HepG2 (cell line): Measurements from ENCODE around the gene E2F1. TPM values are rescaled to one million over a fixed set of nuclear protein-coding genes. Genes with fewer than 3 reads are reported as not detected.

Experiments
- ATAC-seq: fragments of 200-7000 bp; cut with Tn5 transposase; 3 replicates; pipeline ENCODE4 v1.9.1; 2020; ENCODE audit warnings: mild to moderate bottlenecking, moderate library complexity
- BruUV-seq: library from RNA; stranded (reverse); fragments of 400-500 nt; replicated peaks from 2 replicates; lab custom pipeline; 2021; lab: Mats Ljungman, UMichigan
- CTCF ChIA-PET: fragments of 300-600 bp; formaldehyde crosslinking; extraction: SDS; loops from one replicate; lab custom pipeline; 2021; ENCODE audit warnings: low total read pairs, inconsistent platforms, low intra/inter-chr PET ratio; lab: Yijun Ruan, JAX
- POLR2A ChIA-PET: fragments of 350-600 bp; sonication (Branson Sonifier 250); formaldehyde crosslinking; loops from one replicate; lab custom pipeline; 2020; ENCODE audit warnings: antibody characterized with exemption, inconsistent platforms; lab: Yijun Ruan, JAX
- DNase-seq: peaks from one replicate; pipeline ENCODE4 v3.0.0-alpha.2; 2015; ENCODE audit warnings: low spot score
- FAIRE-seq: peaks from 3 replicates; lab custom pipeline; 2011; peaks lifted over from hg19 to GRCh38; lab: Jason Lieb, UNC
- H2AFZ ChIP-seq: one replicate; pipeline ENCODE4 v1.6.1; 2011; ENCODE audit warnings: low read length, inconsistent platforms
- H3K27ac ChIP-seq: fragments of 300-600 bp; 3 replicates; pipeline ENCODE4 v1.8.0; 2011; ENCODE audit warnings: mixed run types, mild to moderate bottlenecking, mixed read lengths, low read length, inconsistent platforms; ENCODE audit not compliant: insufficient read depth; ENCODE audit errors: extremely low read length
- H3K27me3 ChIP-seq, 2 experiments: fragments of 200-600 bp in 1 of 2; 2 replicates in 1 of 2; 3 replicates in 1 of 2; pipeline versions ENCODE4 v1.6.0 to v1.8.0; 2011; ENCODE audit warnings: low read length in 2 of 2, mild to moderate bottlenecking in 2 of 2, moderate library complexity in 2 of 2, inconsistent platforms in 1 of 2; ENCODE audit not compliant: insufficient read depth in 2 of 2, control insufficient read depth in 1 of 2
- H3K36me3 ChIP-seq, 2 experiments: fragments of 200-600 bp in 1 of 2; replicated peaks in 1 of 2; 2 replicates in 1 of 2; 3 replicates in 1 of 2; pipeline versions ENCODE4 v1.5.1 to v1.8.0; 2011; ENCODE audit warnings: low read length in 2 of 2, inconsistent platforms in 1 of 2; ENCODE audit not compliant: insufficient read depth in 2 of 2, control insufficient read depth in 1 of 2
- H3K4me1 ChIP-seq: 2 replicates; pipeline ENCODE4 v1.5.1; 2012; ENCODE audit warnings: low read length, inconsistent platforms; ENCODE audit not compliant: insufficient read depth
- H3K4me2 ChIP-seq: 2 replicates; pipeline ENCODE4 v1.6.0; 2011; ENCODE audit warnings: low read depth, low read length, inconsistent platforms
- H3K4me3 ChIP-seq, 3 experiments: fragments of 200-600 bp in 1 of 3; sonication (generic), shearing (Covaris generic) in 1 of 3; replicated peaks in 1 of 3; 2 replicates each; pipeline ENCODE4 v1.5.1; 2011 to 2016; ENCODE audit warnings: low read length in 3 of 3, inconsistent platforms in 2 of 3, low read depth in 2 of 3, mild to moderate bottlenecking in 2 of 3, control low read depth in 1 of 3, mixed read lengths in 1 of 3; ENCODE audit not compliant: insufficient read depth in 1 of 3
- H3K79me2 ChIP-seq: one replicate; pipeline ENCODE4 v1.6.1; 2011; ENCODE audit warnings: low read length, inconsistent platforms; ENCODE audit not compliant: insufficient read depth
- H3K9ac ChIP-seq: 2 replicates; pipeline ENCODE4 v1.6.0; 2011; ENCODE audit warnings: mild to moderate bottlenecking, low read depth, low read length, inconsistent platforms; ENCODE audit not compliant: insufficient read depth
- H3K9me3 ChIP-seq: 2 replicates; pipeline ENCODE4 v1.5.1; 2012; ENCODE audit warnings: mild to moderate bottlenecking, low read length
- H4K20me1 ChIP-seq: 2 replicates; pipeline ENCODE4 v1.6.0; 2011; ENCODE audit warnings: inconsistent platforms, mild to moderate bottlenecking, low read length, moderate library complexity; ENCODE audit not compliant: insufficient read depth
- CHCHD3 ChIP-seq: sonication (generic); formaldehyde crosslinking; IDR thresholded peaks from 2 replicates; pipeline ENCODE4 v1.8.0; 2022; ENCODE audit warnings: mild to moderate bottlenecking, missing genetic modification reagents, moderate library complexity
- HDAC1 ChIP-seq: sonication (generic); formaldehyde crosslinking; IDR thresholded peaks from 2 replicates; pipeline ENCODE4 v1.5.1; 2020; ENCODE audit warnings: mild to moderate bottlenecking, missing genetic modification reagents
- NRL ChIP-seq: sonication (generic); formaldehyde crosslinking; IDR thresholded peaks from 2 replicates; pipeline ENCODE4 v1.5.0; 2020; ENCODE audit warnings: missing genetic modification reagents, mild to moderate bottlenecking, moderate library complexity, borderline replicate concordance
- POLR2A ChIP-seq, 2 experiments: IDR thresholded peaks; 2 replicates each; pipeline ENCODE4 v1.6.1; 2011; ENCODE audit warnings: low read depth in 2 of 2, low read length in 2 of 2, mild to moderate bottlenecking in 1 of 2, moderate library complexity in 1 of 2; ENCODE audit not compliant: insufficient read depth in 1 of 2
- ZBTB39 ChIP-seq: sonication (generic); formaldehyde crosslinking; IDR thresholded peaks from 2 replicates; pipeline ENCODE4 v1.5.0; 2020; ENCODE audit warnings: missing genetic modification reagents
- ZNF746 ChIP-seq: sonication (generic); formaldehyde crosslinking; IDR thresholded peaks from 2 replicates; pipeline ENCODE4 v1.8.0; 2022; ENCODE audit warnings: mild to moderate bottlenecking, missing genetic modification reagents
- WGBS: methylation state at CpG from one replicate; pipeline ENCODE4 v1.1.6; 2017; ENCODE audit warnings: low lambda C conversion rate; 5-methylcytosine and 5-hydroxymethylcytosine counted together
- in situ Hi-C: cut with HindIII; loops from 2 replicates; pipeline ENCODE4 v1.10.0; 2017; ENCODE audit warnings: low pct_unique_long_range_greater_than_20kb; ENCODE audit not compliant: extremely low pct_ligation_motif_present
- intact Hi-C: fragments of 100-400 bp; cut with micrococcal nuclease; formaldehyde crosslinking; loops from one replicate; pipeline ENCODE4 v1.10.0; 2022; ENCODE audit not compliant: unreplicated experiment
- polyA plus RNA-seq, 8 experiments: library from polyadenylated mRNA; depleted of rRNA in 3 of 8; stranded (reverse) in 7 of 8; unstranded in 1 of 8; fragments of >200 nt; fragmentation: Illumina TruSeq in 4 of 8; extraction: Trizol in 4 of 8; gene quantifications; 2 replicates each; pipeline versions ENCODE4 v1.2.1 to v1.2.3, GENCODE V29; 2011 to 2016; ENCODE audit warnings: low read depth in 4 of 8, missing spikeins in 1 of 8, mixed read lengths in 1 of 8; ENCODE audit not compliant: insufficient read depth in 1 of 8
- total RNA-seq, 5 experiments: library from RNA; depleted of rRNA; stranded (reverse); fragments of >200 nt; fragmentation: Illumina TruSeq; extraction: Trizol; gene quantifications; 2 replicates each; pipeline ENCODE4 v1.2.3, GENCODE V29; 2016; ENCODE audit warnings: low read depth in 1 of 5
- TF ChIP-seq, protein P1 (sequence below), 2 experiments: sonication (generic) in 1 of 2; formaldehyde crosslinking in 1 of 2; IDR thresholded peaks; 2 replicates each; pipeline versions ENCODE4 v1.4.0 to v1.6.1; 2016 to 2020; ENCODE audit warnings: borderline replicate concordance in 1 of 2, low read depth in 1 of 2, mild to moderate bottlenecking in 1 of 2, missing genetic modification reagents in 1 of 2

Gene E2F1
- total and polyA plus RNA-seq, 2 of the 13 experiments (the other 11 are each of a cell fraction or from before 2014, with no cell fraction given) = 25.5 to 39.4 TPM

DNA sequence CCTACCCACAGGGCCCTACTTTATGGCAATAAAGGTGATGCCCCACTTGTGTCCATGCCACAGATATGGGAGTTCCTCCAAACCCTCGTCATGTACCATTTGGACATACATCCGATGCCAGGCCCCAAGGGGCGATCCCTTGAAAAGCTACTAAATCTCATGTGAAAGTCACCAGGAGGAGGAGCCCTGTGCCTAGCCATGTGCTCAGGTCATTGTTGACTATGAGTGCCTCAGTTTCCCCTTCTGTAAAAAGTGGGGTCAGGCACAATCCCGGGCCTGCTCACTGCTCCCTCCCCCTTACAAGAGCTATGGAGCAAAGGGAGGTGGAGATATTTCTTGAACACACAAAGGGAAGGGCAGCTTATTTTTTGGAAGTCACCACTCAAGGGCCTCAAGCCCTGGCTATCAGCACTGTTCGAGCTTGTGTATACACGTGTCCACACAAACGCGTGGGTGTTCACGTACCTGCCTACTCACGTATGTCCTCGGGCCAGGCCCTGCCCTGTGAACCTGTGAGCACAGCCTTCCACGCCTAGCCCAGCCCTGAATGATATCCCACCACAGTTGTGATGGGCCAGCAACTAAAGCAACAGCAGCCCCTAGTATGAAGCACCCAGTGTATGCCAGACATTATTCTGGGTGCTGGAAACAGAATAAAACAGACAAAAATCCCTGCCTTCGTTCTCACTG lies 17.6 kb downstream of the E2F1 start:
- H3K4me2 ChIP-seq = no peak overlapping the region
- FAIRE-seq = no peak
- 96% methylated on average over 13 of the region's 13 CpGs for WGBS
- intact Hi-C loops = no loop called here
- no peak overlapping the region for H2AFZ ChIP-seq
- 0 out of 2 replicates have a peak, but pooled peaks cover 3% of the 10 kb centered on the region for H4K20me1 ChIP-seq
- peaks cover 51% of the 10 kb centered on the region for H3K4me1 ChIP-seq
- ATAC-seq = no peak
- in situ Hi-C loops = no loop called here
- H3K4me3 ChIP-seq = no peak overlapping the region
- H3K27ac ChIP-seq = no peak overlapping the region
- H3K27me3 ChIP-seq = peaks cover 0 to 3% of the 10 kb centered on the region in 2 experiments; a peak in 1 of 5 replicates
- TF ChIP-seq NRL (CRISPR knock-in tag) (0 out of 2 replicates have a peak, but pooled peaks have one; percentile 4), HDAC1 (CRISPR knock-in tag) (no peak), ZNF746 (CRISPR knock-in tag) (no peak), CHCHD3 (0 out of 2 replicates have a peak, but pooled peaks have one; percentile 35), ZBTB39 (CRISPR knock-in tag) (0 out of 2 replicates have a peak, but pooled peaks have one; percentile 9), POLR2A (IDR thresholded peaks at IDR 0.05; ENCODE audit: insufficient read depth in 1 of 2, low read depth in 2 of 2, low read length in 2 of 2) (peak in 1 of 2 experiments; percentile 18; a peak in 1 of 4 replicates)
- TF ChIP-seq, protein P1, sequence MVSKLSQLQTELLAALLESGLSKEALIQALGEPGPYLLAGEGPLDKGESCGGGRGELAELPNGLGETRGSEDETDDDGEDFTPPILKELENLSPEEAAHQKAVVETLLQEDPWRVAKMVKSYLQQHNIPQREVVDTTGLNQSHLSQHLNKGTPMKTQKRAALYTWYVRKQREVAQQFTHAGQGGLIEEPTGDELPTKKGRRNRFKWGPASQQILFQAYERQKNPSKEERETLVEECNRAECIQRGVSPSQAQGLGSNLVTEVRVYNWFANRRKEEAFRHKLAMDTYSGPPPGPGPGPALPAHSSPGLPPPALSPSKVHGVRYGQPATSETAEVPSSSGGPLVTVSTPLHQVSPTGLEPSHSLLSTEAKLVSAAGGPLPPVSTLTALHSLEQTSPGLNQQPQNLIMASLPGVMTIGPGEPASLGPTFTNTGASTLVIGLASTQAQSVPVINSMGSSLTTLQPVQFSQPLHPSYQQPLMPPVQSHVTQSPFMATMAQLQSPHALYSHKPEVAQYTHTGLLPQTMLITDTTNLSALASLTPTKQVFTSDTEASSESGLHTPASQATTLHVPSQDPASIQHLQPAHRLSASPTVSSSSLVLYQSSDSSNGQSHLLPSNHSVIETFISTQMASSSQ (IDR thresholded peaks at IDR 0.05; ENCODE audit: low read depth) = no peak
- TF ChIP-seq, protein P1 (CRISPR knock-in tag; IDR thresholded peaks at IDR 0.05; ENCODE audit: borderline replicate concordance) = 0 out of 2 replicates have a peak, but pooled peaks have one; percentile 21
- DNase-seq = no peak
- peaks cover 19 to 41% of the 10 kb centered on the region in 2 experiments for H3K36me3 ChIP-seq
- no peaks in the 10 kb centered on the region for H3K9me3 ChIP-seq
- CTCF ChIA-PET = interaction anchor here (1.9 kb wide), 1 partner anchor 211 kb away, joined by 14 read pairs; no protein-coding TSS in a partner anchor
- H3K79me2 ChIP-seq = peaks cover 25% of the 10 kb centered on the region
- no peak overlapping the region for H3K9ac ChIP-seq
- BruUV-seq = no TSS peak
- POLR2A ChIA-PET = no interaction called here
